Tibial artery (tissue), 4 donors: ENCODE data around the gene PDSS2.

Source experiments
- DNase-seq, 2 donors: peaks; one replicate each; pipeline ENCODE4 v3.0.0-alpha.2; 2019
- H3K27ac ChIP-seq, 2 donors: fragments of 200-600 bp; sonication (generic) in 1 of 2; 1 replicate in 1 of 2; 2 replicates in 1 of 2; pipeline ENCODE4 v1.5.1; 2018 to 2019; ENCODE audit warnings: mild to moderate bottlenecking in 1 of 2
- H3K27me3 ChIP-seq, 2 donors: fragments of 200-600 bp; sonication (generic) in 1 of 2; one replicate each; pipeline versions ENCODE4 v1.5.1 to v1.6.0; 2016 to 2019
- H3K36me3 ChIP-seq, 3 donors: fragments of 200-600 bp; sonication (generic) in 2 of 3; one replicate each; pipeline ENCODE4 v1.5.1; 2016 to 2019; ENCODE audit warnings: mild to moderate bottlenecking in 2 of 3
- H3K4me1 ChIP-seq, 4 donors: fragments of 200-600 bp; sonication (generic) in 2 of 4; 1 replicate in 3 of 4; 2 replicates in 1 of 4; pipeline ENCODE4 v1.5.1; 2016 to 2019
- H3K4me3 ChIP-seq, 2 donors: fragments of 200-600 bp; sonication (generic) in 1 of 2; 1 replicate in 1 of 2; 2 replicates in 1 of 2; pipeline ENCODE4 v1.5.1; 2018 to 2019; ENCODE audit warnings: mild to moderate bottlenecking in 2 of 2
- H3K9me3 ChIP-seq, 3 donors: fragments of 200-600 bp; sonication (generic) in 1 of 3; one replicate each; pipeline ENCODE4 v1.5.1; 2016 to 2019
- CTCF ChIP-seq, 2 experiments: fragments of 200-600 bp in 1 of 2; fragments of 450-650 bp in 1 of 2; IDR thresholded peaks; one replicate each; pipeline ENCODE4 v1.5.1; 2017 to 2019; ENCODE audit warnings: antibody characterized with exemption in 2 of 2, mild to moderate bottlenecking in 1 of 2, moderate library complexity in 1 of 2
- intact Hi-C: fragments of 100-400 bp; cut with DNase I; formaldehyde crosslinking; loops from one replicate; pipeline ENCODE4 v1.15.0; 2023; ENCODE audit warnings: low total_unique reads

PDSS2 gene

DNA sequence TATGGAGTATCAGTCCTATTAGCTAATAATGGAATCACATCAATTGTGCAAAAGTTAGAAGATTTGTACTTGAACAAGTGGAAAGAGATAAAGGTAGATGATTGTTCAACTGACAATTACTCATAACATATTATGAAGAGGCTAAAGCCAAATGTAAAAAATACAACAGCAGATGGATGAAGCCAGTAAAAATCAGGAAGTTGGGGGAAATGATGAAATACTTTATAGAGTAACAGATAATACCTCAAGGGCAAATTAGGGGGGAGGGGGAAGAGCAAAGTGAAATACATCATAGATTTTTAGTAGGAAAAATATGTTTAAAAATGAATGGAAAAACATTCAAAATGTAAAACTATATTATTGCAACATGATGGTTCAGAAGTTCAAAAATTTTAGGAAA lies 114.0 kb downstream of the PDSS2 start:
- intact Hi-C loops, result no loop called here
- Histone ChIP-seq H3K4me1 (peaks cover 0 to 7% (median 0%) of the 10 kb centered on the region in 4 donors), H3K27me3 (no peaks in the 10 kb centered on the region), H3K9me3 (no peaks in the 10 kb centered on the region), H3K36me3 (no peaks in the 10 kb centered on the region), H3K4me3 (no peak overlapping the region), H3K27ac (no peak overlapping the region)
- no peak for TF ChIP-seq CTCF (IDR thresholded peaks at IDR 0.05)
- DNase-seq, result no peak

- no peaks in the 10 kb centered on the region for H3K27me3 ChIP-seq
- TF ChIP-seq CTCF (IDR thresholded peaks at IDR 0.05), result no peak
- no peak for DNase-seq
- H3K4me1 ChIP-seq, result peaks cover 0 to 7% (median 0%) of the 10 kb centered on the region in 4 donors
- intact Hi-C loops, result no loop called here
- no peak overlapping the region for H3K4me3 ChIP-seq
- H3K36me3 ChIP-seq, result no peaks in the 10 kb centered on the region
- no peak overlapping the region for H3K27ac ChIP-seq
- no peaks in the 10 kb centered on the region for H3K9me3 ChIP-seq
These were observed 114.4 kb downstream of the PDSS2 start for GRCh38 chr6:107344981-107345380.

- peaks cover 0 to 7% (median 0%) of the 10 kb centered on the region in 4 donors for H3K4me1 ChIP-seq
- H3K27me3 ChIP-seq, result no peaks in the 10 kb centered on the region
- no peak overlapping the region for H3K4me3 ChIP-seq
- intact Hi-C loops, result no loop called here
- no peak for TF ChIP-seq CTCF (IDR thresholded peaks at IDR 0.05)
- no peak for DNase-seq
- H3K36me3 ChIP-seq, result no peaks in the 10 kb centered on the region
- no peak overlapping the region for H3K27ac ChIP-seq
- H3K9me3 ChIP-seq, result no peaks in the 10 kb centered on the region
These were observed 115.0 kb downstream of the PDSS2 start for GRCh38 chr6:107344383-107344782.

GRCh38 chr6:107342144-107342543 lies 117.2 kb downstream of the PDSS2 start:
- H3K4me3 ChIP-seq, result no peak overlapping the region
- H3K9me3 ChIP-seq, result no peaks in the 10 kb centered on the region
- TF ChIP-seq CTCF (IDR thresholded peaks at IDR 0.05), result no peak
- H3K36me3 ChIP-seq, result no peaks in the 10 kb centered on the region
- H3K4me1 ChIP-seq, result peaks cover 0 to 7% (median 0%) of the 10 kb centered on the region in 4 donors
- no peak overlapping the region for H3K27ac ChIP-seq
- no peaks in the 10 kb centered on the region for H3K27me3 ChIP-seq
- DNase-seq, result no peak
- intact Hi-C loops, result no loop called here

- Histone ChIP-seq H3K27ac (no peak overlapping the region), H3K4me3 (no peak overlapping the region), H3K27me3 (no peaks in the 10 kb centered on the region), H3K36me3 (no peaks in the 10 kb centered on the region), H3K4me1 (peaks cover 0 to 7% (median 0%) of the 10 kb centered on the region in 4 donors), H3K9me3 (no peaks in the 10 kb centered on the region)
- DNase-seq, result no peak
- no peak for TF ChIP-seq CTCF (IDR thresholded peaks at IDR 0.05)
- intact Hi-C loops, result no loop called here
These were observed 118.5 kb downstream of the PDSS2 start for GRCh38 chr6:107340881-107341280.

- Histone ChIP-seq H3K9me3 (no peaks in the 10 kb centered on the region), H3K4me3 (no peak overlapping the region), H3K27ac (no peak overlapping the region), H3K36me3 (peaks cover 0 to 5% (median 0%) of the 10 kb centered on the region in 3 donors), H3K27me3 (no peaks in the 10 kb centered on the region), H3K4me1 (no peaks in the 10 kb centered on the region)
- intact Hi-C loops, result no loop called here
- no peak for DNase-seq
- TF ChIP-seq CTCF (IDR thresholded peaks at IDR 0.05), result no peak
These were observed 122.1 kb downstream of the PDSS2 start for GRCh38 chr6:107337191-107337741.
